ENCODE results near the gene LAMC1.
A peak's percentile ranks its signal among the peaks of the same experiment; 100 is the strongest.

The LAMC1 gene

GRCh38 chr1:183023146-183023600 is at the start of gene LAMC1:
Gene LAMC1 (plus strand): TSS chr1:183023420. CDS start chr1:183023717, 297 bp downstream.
- peak; percentile 32 to 64 for DNase-seq

- DNase-seq, result no peak
These were observed 48.6 kb upstream of the LAMC1 start for GRCh38 chr1:182974506-182975191.

GRCh38 chr1:182977480-182977879 is 45.7 kb upstream of the LAMC1 start:
- no peak for DNase-seq

GRCh38 chr1:182978151-182978853 is 44.9 kb upstream of the LAMC1 start:
- DNase-seq, result no peak

- no peak for DNase-seq
These were observed 39.1 kb upstream of the LAMC1 start for GRCh38 chr1:182984138-182984537.

GRCh38 chr1:182984621-182985020 is 38.6 kb upstream of the LAMC1 start:
- DNase-seq, result no peak

GRCh38 chr1:182985876-182986275 is 37.3 kb upstream of the LAMC1 start:
- no peak for DNase-seq

- DNase-seq, result no peak
These were observed 32.6 kb upstream of the LAMC1 start for GRCh38 chr1:182990413-182991144.

GRCh38 chr1:182993746-182994145 is 29.5 kb upstream of the LAMC1 start:
- no peak for DNase-seq

GRCh38 chr1:182995894-182996293 is 27.3 kb upstream of the LAMC1 start:
- DNase-seq, result no peak

GRCh38 chr1:182996816-182997215 is 26.4 kb upstream of the LAMC1 start:
- DNase-seq, result no peak

GRCh38 chr1:182998482-182998881 is 24.7 kb upstream of the LAMC1 start:
- no peak for DNase-seq

GRCh38 chr1:183000167-183000962 is 22.9 kb upstream of the LAMC1 start:
- DNase-seq, result no peak

- DNase-seq, result no peak
These were observed 21.0 kb upstream of the LAMC1 start for GRCh38 chr1:183002267-183002666.

GRCh38 chr1:183002797-183003196 is 20.4 kb upstream of the LAMC1 start:
- no peak for DNase-seq

- no peak for DNase-seq
These were observed 20.0 kb upstream of the LAMC1 start for GRCh38 chr1:183003203-183003602.

GRCh38 chr1:183004141-183004540 is 19.1 kb upstream of the LAMC1 start:
- DNase-seq, result no peak

GRCh38 chr1:183011859-183012258 is 11.4 kb upstream of the LAMC1 start:
- no peak for DNase-seq

GRCh38 chr1:183012301-183012994 is 10.8 kb upstream of the LAMC1 start:
- no peak for DNase-seq

- no peak for DNase-seq
These were observed 4.0 kb upstream of the LAMC1 start for GRCh38 chr1:183019139-183019740.

- DNase-seq, result no peak
These were observed 3.4 kb upstream of the LAMC1 start for GRCh38 chr1:183019860-183020259.
